Measurements from ENCODE around the gene TAF1B. TPM values are rescaled to one million over a fixed set of nuclear protein-coding genes. Genes with fewer than 3 reads are reported as not detected.
A peak's percentile ranks its signal among the peaks of the same experiment; 100 is the strongest.

The TAF1B gene
- total RNA-seq: 10 to 100 TPM; 17.8 to 23.7 TPM

GRCh38 chr2:9843229-9844035, at the start of gene TAF1B:
Gene TAF1B (plus strand): TSS chr2:9843474. CDS start chr2:9843542, 68 bp downstream.
- Mint-ChIP-seq H3K4me3 (peak within 1 kb of the TSS; percentile 80), H3K9me3 (no peaks in the 10 kb centered on the region), H3K4me1 (ENCODE audit: low read depth) (peaks cover 41% of the 10 kb centered on the region), H3K27ac (peak within 1 kb of the TSS; percentile 80), H3K27me3 (ENCODE audit: low read depth) (no peaks in the 10 kb centered on the region), H3K36me3 (ENCODE audit: insufficient read depth in 2 of 2) (peaks cover 2 to 9% of the 10 kb centered on the region in 2 donors)
- DNase-seq (peak; percentile 89 to 92), ATAC-seq (replicated peaks in 1 of 2) (peak; percentile 89)

- peaks cover 0 to 3% of the 10 kb centered on the region in 2 donors for H3K36me3 Mint-ChIP-seq (ENCODE audit: insufficient read depth in 2 of 2)
- DNase-seq: no peak
- peaks cover 0 to 3% of the 10 kb centered on the region in 2 donors for H3K9me3 Mint-ChIP-seq
- H3K4me1 Mint-ChIP-seq (ENCODE audit: low read depth): no peaks in the 10 kb centered on the region
- H3K27me3 Mint-ChIP-seq (ENCODE audit: low read depth): no peaks in the 10 kb centered on the region
- ATAC-seq (replicated peaks in 1 of 2): no peak
- H3K27ac Mint-ChIP-seq: no peak overlapping the region
- no peak overlapping the region for H3K4me3 Mint-ChIP-seq
Observed at GRCh38 chr2:9793918-9794717, 49.2 kb upstream of the TAF1B start.

- Mint-ChIP-seq H3K9me3 (peaks cover 0 to 3% of the 10 kb centered on the region in 2 donors), H3K4me3 (no peak overlapping the region), H3K27ac (no peak overlapping the region), H3K27me3 (ENCODE audit: low read depth) (no peaks in the 10 kb centered on the region), H3K36me3 (ENCODE audit: insufficient read depth in 2 of 2) (no peaks in the 10 kb centered on the region), H3K4me1 (ENCODE audit: low read depth) (peaks cover 9% of the 10 kb centered on the region)
- ATAC-seq (replicated peaks in 1 of 2) (no peak), DNase-seq (no peak)
Observed at GRCh38 chr2:9795071-9795470, 48.2 kb upstream of the TAF1B start.

GRCh38 chr2:9796056-9797010, 46.9 kb upstream of the TAF1B start:
- Mint-ChIP-seq H3K27ac (peak overlapping the region; percentile 25), H3K4me1 (ENCODE audit: low read depth) (peaks cover 14% of the 10 kb centered on the region), H3K9me3 (peaks cover 0 to 3% of the 10 kb centered on the region in 2 donors), H3K27me3 (ENCODE audit: low read depth) (no peaks in the 10 kb centered on the region), H3K36me3 (ENCODE audit: insufficient read depth in 2 of 2) (no peaks in the 10 kb centered on the region), H3K4me3 (no peak overlapping the region)
- no peak for DNase-seq
- no peak for ATAC-seq (replicated peaks in 1 of 2)

GRCh38 chr2:9797086-9797485, 46.2 kb upstream of the TAF1B start:
- no peak for ATAC-seq (replicated peaks in 1 of 2)
- no peak for DNase-seq
- Mint-ChIP-seq H3K4me3 (no peak overlapping the region), H3K4me1 (ENCODE audit: low read depth) (peaks cover 14% of the 10 kb centered on the region), H3K9me3 (peaks cover 0 to 3% of the 10 kb centered on the region in 2 donors), H3K27ac (no peak overlapping the region), H3K36me3 (ENCODE audit: insufficient read depth in 2 of 2) (no peaks in the 10 kb centered on the region), H3K27me3 (ENCODE audit: low read depth) (no peaks in the 10 kb centered on the region)

- DNase-seq (no peak), ATAC-seq (replicated peaks in 1 of 2) (no peak)
- H3K4me1 Mint-ChIP-seq (ENCODE audit: low read depth): peaks cover 14% of the 10 kb centered on the region
- H3K36me3 Mint-ChIP-seq (ENCODE audit: insufficient read depth in 2 of 2): no peaks in the 10 kb centered on the region
- no peaks in the 10 kb centered on the region for H3K27me3 Mint-ChIP-seq (ENCODE audit: low read depth)
- H3K4me3 Mint-ChIP-seq: no peak overlapping the region
- H3K27ac Mint-ChIP-seq: no peak overlapping the region
- H3K9me3 Mint-ChIP-seq: peaks cover 0 to 3% of the 10 kb centered on the region in 2 donors
Observed at GRCh38 chr2:9797681-9798556, 45.4 kb upstream of the TAF1B start.

GRCh38 chr2:9799011-9799596, 44.2 kb upstream of the TAF1B start:
- Mint-ChIP-seq H3K9me3 (no peaks in the 10 kb centered on the region), H3K27me3 (ENCODE audit: low read depth) (no peaks in the 10 kb centered on the region), H3K36me3 (ENCODE audit: insufficient read depth in 2 of 2) (no peaks in the 10 kb centered on the region), H3K27ac (no peak overlapping the region), H3K4me3 (peak overlapping the region in 1 of 2 donors; percentile 51), H3K4me1 (ENCODE audit: low read depth) (peaks cover 14% of the 10 kb centered on the region)
- ATAC-seq (replicated peaks in 1 of 2): peak; percentile 17 to 20
- DNase-seq: no peak

GRCh38 chr2:9799729-9800632, 43.3 kb upstream of the TAF1B start:
- Mint-ChIP-seq H3K27me3 (ENCODE audit: low read depth) (no peaks in the 10 kb centered on the region), H3K9me3 (no peaks in the 10 kb centered on the region), H3K36me3 (ENCODE audit: insufficient read depth in 2 of 2) (no peaks in the 10 kb centered on the region), H3K4me1 (ENCODE audit: low read depth) (peaks cover 14% of the 10 kb centered on the region), H3K27ac (no peak overlapping the region), H3K4me3 (peak overlapping the region; percentile 51 to 72)
- DNase-seq: peak; percentile 85 to 91
- ATAC-seq (replicated peaks in 1 of 2): peak; percentile 85 to 94

- ATAC-seq (replicated peaks in 1 of 2): no peak
- no peak overlapping the region for H3K27ac Mint-ChIP-seq
- peak overlapping the region in 1 of 2 donors; percentile 51 for H3K4me3 Mint-ChIP-seq
Observed at GRCh38 chr2:9800639-9800974, 42.7 kb upstream of the TAF1B start.

GRCh38 chr2:9800975-9801726, 42.1 kb upstream of the TAF1B start:
- Mint-ChIP-seq H3K27me3 (ENCODE audit: low read depth) (peaks cover 1% of the 10 kb centered on the region), H3K4me3 (peak overlapping the region in 1 of 2 donors; percentile 22), H3K36me3 (ENCODE audit: insufficient read depth in 2 of 2) (no peaks in the 10 kb centered on the region), H3K4me1 (ENCODE audit: low read depth) (peaks cover 14% of the 10 kb centered on the region), H3K27ac (peak overlapping the region; percentile 32), H3K9me3 (no peaks in the 10 kb centered on the region)
- peak; percentile 58 to 82 for ATAC-seq (replicated peaks in 1 of 2)
- peak; percentile 48 to 66 for DNase-seq

More at GRCh38 chr2:9800639-9800974, 42.7 kb upstream of the TAF1B start:
- no peaks in the 10 kb centered on the region for H3K36me3 Mint-ChIP-seq (ENCODE audit: insufficient read depth in 2 of 2)
- H3K27me3 Mint-ChIP-seq (ENCODE audit: low read depth): no peaks in the 10 kb centered on the region
- no peak for DNase-seq
- peaks cover 14% of the 10 kb centered on the region for H3K4me1 Mint-ChIP-seq (ENCODE audit: low read depth)
- no peaks in the 10 kb centered on the region for H3K9me3 Mint-ChIP-seq
